ENCODE data around the gene PPME1.

PPME1 gene

DNA sequence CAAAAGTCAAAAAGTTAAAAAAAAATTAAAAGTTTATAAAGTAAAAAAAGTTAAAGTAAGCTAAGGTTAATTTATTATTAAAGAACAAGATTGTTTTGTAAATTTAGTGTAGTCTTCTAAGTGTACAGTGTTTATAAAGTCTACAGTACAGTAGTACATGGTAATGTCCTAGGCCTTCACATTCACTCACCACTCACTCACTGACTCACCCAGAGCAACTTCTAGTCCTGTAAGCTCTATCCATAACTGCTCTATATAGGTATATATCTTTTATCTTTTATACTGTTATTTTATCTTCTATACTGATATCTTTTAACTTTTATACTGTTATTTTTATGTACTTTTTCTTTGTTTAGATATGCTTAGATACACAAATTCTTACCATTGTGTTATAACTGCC, 11.4 kb upstream of the PPME1 start:
- Histone ChIP-seq H3K27me3 (ENCODE audit: control insufficient read depth in 1 of 2, insufficient read depth in 2 of 2, low read length in 2 of 2) (no peaks in the 10 kb centered on the region), H3K4me3 (ENCODE audit: low read depth in 1 of 2, low read length in 2 of 2) (no peak overlapping the region), H3K9ac (ENCODE audit: low read depth in 1 of 2, low read length in 2 of 2) (no peak overlapping the region), H3K4me1 (ENCODE audit: control insufficient read depth in 1 of 2, insufficient read depth in 2 of 2, low read length in 2 of 2) (no peaks in the 10 kb centered on the region), H3K9me3 (ENCODE audit: control insufficient read depth in 1 of 2, low read length in 2 of 2) (no peaks in the 10 kb centered on the region), H3K27ac (ENCODE audit: low read depth, low read length) (no peak overlapping the region), H3K36me3 (ENCODE audit: control insufficient read depth in 1 of 2, insufficient read depth in 2 of 2, low read length in 2 of 2) (peaks cover 3 to 16% of the 10 kb centered on the region in 2 donors)

GRCh38 chr11:74162681-74163467, 8.2 kb upstream of the PPME1 start:
- peaks cover 15 to 39% of the 10 kb centered on the region in 2 donors for H3K36me3 ChIP-seq (ENCODE audit: control insufficient read depth in 1 of 2, insufficient read depth in 2 of 2, low read length in 2 of 2)
- no peak overlapping the region for H3K4me3 ChIP-seq (ENCODE audit: low read depth in 1 of 2, low read length in 2 of 2)
- H3K27ac ChIP-seq (ENCODE audit: low read depth, low read length): no peak overlapping the region

GRCh38 chr11:74168838-74169237, 2.3 kb upstream of the PPME1 start:
- Histone ChIP-seq H3K4me1 (ENCODE audit: control insufficient read depth in 1 of 2, insufficient read depth in 2 of 2, low read length in 2 of 2) (peaks cover 23% of the 10 kb centered on the region in 2 donors), H3K4me3 (ENCODE audit: low read depth in 1 of 2, low read length in 2 of 2) (no peak overlapping the region), H3K9me3 (ENCODE audit: control insufficient read depth in 1 of 2, low read length in 2 of 2) (no peaks in the 10 kb centered on the region), H3K27me3 (ENCODE audit: control insufficient read depth in 1 of 2, insufficient read depth in 2 of 2, low read length in 2 of 2) (no peaks in the 10 kb centered on the region), H3K27ac (ENCODE audit: low read depth, low read length) (no peak overlapping the region), H3K9ac (ENCODE audit: low read depth in 1 of 2, low read length in 2 of 2) (no peak overlapping the region), H3K36me3 (ENCODE audit: control insufficient read depth in 1 of 2, insufficient read depth in 2 of 2, low read length in 2 of 2) (peaks cover 11 to 33% of the 10 kb centered on the region in 2 donors)

More at GRCh38 chr11:74162681-74163467, 8.2 kb upstream of the PPME1 start:
- H3K4me1 ChIP-seq (ENCODE audit: control insufficient read depth in 1 of 2, insufficient read depth in 2 of 2, low read length in 2 of 2): no peaks in the 10 kb centered on the region
- no peaks in the 10 kb centered on the region for H3K9me3 ChIP-seq (ENCODE audit: control insufficient read depth in 1 of 2, low read length in 2 of 2)
- H3K9ac ChIP-seq (ENCODE audit: low read depth in 1 of 2, low read length in 2 of 2): no peak overlapping the region
- H3K27me3 ChIP-seq (ENCODE audit: control insufficient read depth in 1 of 2, insufficient read depth in 2 of 2, low read length in 2 of 2): no peaks in the 10 kb centered on the region

DNA sequence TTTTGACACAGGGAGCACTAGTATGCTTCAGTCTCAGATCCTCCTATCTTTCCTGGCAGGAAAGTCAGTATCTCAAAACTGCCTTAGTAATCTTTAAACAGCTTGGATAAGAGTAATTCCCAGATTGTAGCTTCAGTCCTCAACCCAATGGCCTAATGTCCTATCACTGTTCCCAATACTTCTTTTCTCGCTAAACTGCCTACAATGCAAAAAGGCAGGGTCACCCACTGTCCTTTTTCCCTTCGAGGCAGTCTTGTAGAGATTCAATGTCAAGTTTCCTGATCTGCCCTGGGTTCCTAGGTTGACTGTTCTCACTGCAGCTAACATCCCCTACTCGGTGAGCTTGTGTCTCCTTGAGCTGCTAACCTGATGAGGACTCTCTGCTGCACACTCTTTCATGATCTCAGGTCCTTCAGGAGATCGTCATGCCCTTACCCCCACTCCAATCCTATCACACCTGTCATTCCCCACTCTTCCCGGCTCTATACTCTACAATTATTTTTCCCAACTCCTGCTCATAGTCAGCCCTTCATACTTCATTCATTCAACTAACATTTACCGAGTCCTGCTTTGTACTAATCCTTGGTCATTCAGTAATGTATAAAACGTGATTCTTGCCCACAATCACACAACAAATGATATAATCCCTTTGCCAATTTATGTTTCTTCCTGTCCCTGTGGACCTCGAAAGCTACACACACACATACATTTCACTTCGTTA, 1.2 kb upstream of the PPME1 start:
- H3K4me1 ChIP-seq (ENCODE audit: control insufficient read depth in 1 of 2, insufficient read depth in 2 of 2, low read length in 2 of 2): peaks cover 23% of the 10 kb centered on the region in 2 donors
- H3K27ac ChIP-seq (ENCODE audit: low read depth, low read length): no peak overlapping the region

DNA sequence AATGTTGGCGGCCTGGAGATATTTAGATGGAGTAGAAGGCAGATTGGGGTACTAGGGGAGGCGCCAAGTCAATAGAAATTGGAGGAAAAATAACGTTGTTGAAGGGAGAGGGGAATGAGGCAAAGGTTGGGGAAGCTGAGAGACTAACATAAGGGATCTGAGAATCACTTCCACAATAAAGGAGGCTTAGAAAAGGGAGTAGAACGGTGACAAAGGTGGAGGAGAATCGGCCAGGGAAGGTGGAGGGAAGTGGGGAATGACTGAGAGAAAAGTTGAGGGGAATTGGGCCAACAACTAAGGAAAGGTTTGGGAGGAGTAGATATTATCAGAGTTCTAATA, 510 bp downstream of the PPME1 start:
- Histone ChIP-seq H3K27ac (ENCODE audit: low read depth, low read length) (peak overlapping the region; percentile 89), H3K27me3 (ENCODE audit: control insufficient read depth in 1 of 2, insufficient read depth in 2 of 2, low read length in 2 of 2) (no peaks in the 10 kb centered on the region), H3K9ac (ENCODE audit: low read depth in 1 of 2, low read length in 2 of 2) (peak overlapping the region; percentile 91 to 95), H3K36me3 (ENCODE audit: control insufficient read depth in 1 of 2, insufficient read depth in 2 of 2, low read length in 2 of 2) (peaks cover 10 to 14% of the 10 kb centered on the region in 2 donors), H3K9me3 (ENCODE audit: control insufficient read depth in 1 of 2, low read length in 2 of 2) (no peaks in the 10 kb centered on the region), H3K4me3 (ENCODE audit: low read depth in 1 of 2, low read length in 2 of 2) (peak overlapping the region; percentile 80 to 88), H3K4me1 (ENCODE audit: control insufficient read depth in 1 of 2, insufficient read depth in 2 of 2, low read length in 2 of 2) (peaks cover 23% of the 10 kb centered on the region in 2 donors)

More for the DNA sequence above, 1.2 kb upstream of the PPME1 start:
- Histone ChIP-seq H3K9me3 (ENCODE audit: control insufficient read depth in 1 of 2, low read length in 2 of 2) (no peaks in the 10 kb centered on the region), H3K36me3 (ENCODE audit: control insufficient read depth in 1 of 2, insufficient read depth in 2 of 2, low read length in 2 of 2) (peaks cover 11 to 24% of the 10 kb centered on the region in 2 donors), H3K4me3 (ENCODE audit: low read depth in 1 of 2, low read length in 2 of 2) (peak overlapping the region; percentile 80 to 88), H3K9ac (ENCODE audit: low read depth in 1 of 2, low read length in 2 of 2) (peak overlapping the region; percentile 73 to 95), H3K27me3 (ENCODE audit: control insufficient read depth in 1 of 2, insufficient read depth in 2 of 2, low read length in 2 of 2) (no peaks in the 10 kb centered on the region)

DNA sequence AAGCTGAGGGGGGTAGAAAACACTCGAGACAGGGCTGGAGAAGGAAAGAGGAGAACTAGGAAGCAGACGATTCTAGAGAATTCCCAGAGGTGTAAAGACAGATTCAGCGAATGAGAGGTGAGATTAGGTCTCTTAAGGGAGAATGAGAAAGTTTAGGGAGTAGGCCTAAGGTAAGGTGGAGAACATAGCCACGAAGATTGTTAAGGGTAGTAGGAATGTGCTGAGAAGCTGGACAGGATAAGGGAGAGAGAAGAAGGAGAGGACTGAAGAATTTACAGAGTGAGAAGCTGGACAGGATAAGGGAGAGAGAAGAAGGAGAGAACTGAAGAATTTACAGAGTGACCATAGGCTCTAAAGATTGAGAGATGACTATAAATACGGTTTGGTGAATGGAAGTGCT, 908 bp downstream of the PPME1 start:
- Histone ChIP-seq H3K27me3 (ENCODE audit: control insufficient read depth in 1 of 2, insufficient read depth in 2 of 2, low read length in 2 of 2) (no peaks in the 10 kb centered on the region), H3K9ac (ENCODE audit: low read depth in 1 of 2, low read length in 2 of 2) (peak overlapping the region; percentile 91 to 95), H3K27ac (ENCODE audit: low read depth, low read length) (no peak overlapping the region), H3K4me3 (ENCODE audit: low read depth in 1 of 2, low read length in 2 of 2) (peak overlapping the region; percentile 80 to 88), H3K9me3 (ENCODE audit: control insufficient read depth in 1 of 2, low read length in 2 of 2) (no peaks in the 10 kb centered on the region), H3K36me3 (ENCODE audit: control insufficient read depth in 1 of 2, insufficient read depth in 2 of 2, low read length in 2 of 2) (peaks cover 6 to 10% of the 10 kb centered on the region in 2 donors), H3K4me1 (ENCODE audit: control insufficient read depth in 1 of 2, insufficient read depth in 2 of 2, low read length in 2 of 2) (peaks cover 23% of the 10 kb centered on the region in 2 donors)

DNA sequence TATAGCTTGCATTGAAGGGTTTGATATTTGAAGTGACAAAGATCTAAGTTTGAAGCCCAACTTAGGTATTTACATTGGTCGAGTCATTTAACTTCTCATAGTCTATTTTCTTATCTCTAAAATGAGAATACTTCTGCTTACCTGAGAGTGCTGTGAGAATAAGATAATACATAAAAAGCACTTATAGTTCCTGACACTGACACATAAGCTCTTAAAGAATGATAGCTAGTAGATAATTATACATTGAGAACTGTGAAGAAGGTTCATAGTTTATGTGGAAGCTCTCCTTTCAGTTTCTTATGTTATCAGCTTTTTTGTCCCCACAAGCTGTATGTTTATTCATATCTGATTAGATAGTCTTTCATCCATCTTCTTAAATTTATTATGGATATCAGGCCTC, 4.8 kb downstream of the PPME1 start:
- no peaks in the 10 kb centered on the region for H3K9me3 ChIP-seq (ENCODE audit: control insufficient read depth in 1 of 2, low read length in 2 of 2)
- H3K4me3 ChIP-seq (ENCODE audit: low read depth in 1 of 2, low read length in 2 of 2): no peak overlapping the region
- no peaks in the 10 kb centered on the region for H3K36me3 ChIP-seq (ENCODE audit: control insufficient read depth in 1 of 2, insufficient read depth in 2 of 2, low read length in 2 of 2)
- no peak overlapping the region for H3K27ac ChIP-seq (ENCODE audit: low read depth, low read length)
- no peaks in the 10 kb centered on the region for H3K27me3 ChIP-seq (ENCODE audit: control insufficient read depth in 1 of 2, insufficient read depth in 2 of 2, low read length in 2 of 2)
- no peak overlapping the region for H3K9ac ChIP-seq (ENCODE audit: low read depth in 1 of 2, low read length in 2 of 2)
- H3K4me1 ChIP-seq (ENCODE audit: control insufficient read depth in 1 of 2, insufficient read depth in 2 of 2, low read length in 2 of 2): peaks cover 13 to 14% of the 10 kb centered on the region in 2 donors

GRCh38 chr11:74179234-74180052, 8.4 kb downstream of the PPME1 start:
- H3K36me3 ChIP-seq (ENCODE audit: control insufficient read depth in 1 of 2, insufficient read depth in 2 of 2, low read length in 2 of 2): no peaks in the 10 kb centered on the region
- no peaks in the 10 kb centered on the region for H3K27me3 ChIP-seq (ENCODE audit: control insufficient read depth in 1 of 2, insufficient read depth in 2 of 2, low read length in 2 of 2)
- no peaks in the 10 kb centered on the region for H3K4me1 ChIP-seq (ENCODE audit: control insufficient read depth in 1 of 2, insufficient read depth in 2 of 2, low read length in 2 of 2)
- H3K9me3 ChIP-seq (ENCODE audit: control insufficient read depth in 1 of 2, low read length in 2 of 2): no peaks in the 10 kb centered on the region
- H3K27ac ChIP-seq (ENCODE audit: low read depth, low read length): no peak overlapping the region
- H3K9ac ChIP-seq (ENCODE audit: low read depth in 1 of 2, low read length in 2 of 2): no peak overlapping the region
- no peak overlapping the region for H3K4me3 ChIP-seq (ENCODE audit: low read depth in 1 of 2, low read length in 2 of 2)

- H3K9ac ChIP-seq (ENCODE audit: low read depth in 1 of 2, low read length in 2 of 2): no peak overlapping the region
- no peak overlapping the region for H3K27ac ChIP-seq (ENCODE audit: low read depth, low read length)
- H3K4me1 ChIP-seq (ENCODE audit: control insufficient read depth in 1 of 2, insufficient read depth in 2 of 2, low read length in 2 of 2): no peaks in the 10 kb centered on the region
- no peaks in the 10 kb centered on the region for H3K27me3 ChIP-seq (ENCODE audit: control insufficient read depth in 1 of 2, insufficient read depth in 2 of 2, low read length in 2 of 2)
- no peak overlapping the region for H3K4me3 ChIP-seq (ENCODE audit: low read depth in 1 of 2, low read length in 2 of 2)
- H3K36me3 ChIP-seq (ENCODE audit: control insufficient read depth in 1 of 2, insufficient read depth in 2 of 2, low read length in 2 of 2): no peaks in the 10 kb centered on the region
- no peaks in the 10 kb centered on the region for H3K9me3 ChIP-seq (ENCODE audit: control insufficient read depth in 1 of 2, low read length in 2 of 2)
Observed at GRCh38 chr11:74182635-74183034, 11.5 kb downstream of the PPME1 start.

- H3K4me3 ChIP-seq (ENCODE audit: low read depth in 1 of 2, low read length in 2 of 2): no peak overlapping the region
- H3K4me1 ChIP-seq (ENCODE audit: control insufficient read depth in 1 of 2, insufficient read depth in 2 of 2, low read length in 2 of 2): no peaks in the 10 kb centered on the region
- no peaks in the 10 kb centered on the region for H3K27me3 ChIP-seq (ENCODE audit: control insufficient read depth in 1 of 2, insufficient read depth in 2 of 2, low read length in 2 of 2)
- no peak overlapping the region for H3K9ac ChIP-seq (ENCODE audit: low read depth in 1 of 2, low read length in 2 of 2)
- no peaks in the 10 kb centered on the region for H3K9me3 ChIP-seq (ENCODE audit: control insufficient read depth in 1 of 2, low read length in 2 of 2)
- H3K36me3 ChIP-seq (ENCODE audit: control insufficient read depth in 1 of 2, insufficient read depth in 2 of 2, low read length in 2 of 2): no peaks in the 10 kb centered on the region
- H3K27ac ChIP-seq (ENCODE audit: low read depth, low read length): no peak overlapping the region
Observed at GRCh38 chr11:74185285-74185684, 14.2 kb downstream of the PPME1 start.
